ENCODE results near the gene ZNF710.

The ZNF710 gene

GRCh38 chr15:90037511-90037860 is 36.4 kb downstream of the ZNF710 start:
- H3K27ac ChIP-seq (ENCODE audit: insufficient read depth, low read depth, low read length, poor library complexity, severe bottlenecking): no peak overlapping the region
- WGBS, 2 experiments: 93 to 95% methylated on average over 5 of the region's 5 CpGs
- H3K27me3 ChIP-seq (ENCODE audit: control insufficient read depth, insufficient read depth, low read length, poor library complexity, severe bottlenecking): no peaks in the 10 kb centered on the region
- peaks cover 71% of the 10 kb centered on the region for H3K4me1 ChIP-seq (ENCODE audit: control insufficient read depth, insufficient read depth, low read length)
- no peak overlapping the region for H3K4me3 ChIP-seq (ENCODE audit: insufficient read depth, low read depth, low read length)
- H3K36me3 ChIP-seq (ENCODE audit: control insufficient read depth, insufficient read depth, low read length): no peaks in the 10 kb centered on the region
- no peaks in the 10 kb centered on the region for H3K9me3 ChIP-seq (ENCODE audit: control insufficient read depth, low read length)

- H3K9me3 ChIP-seq (ENCODE audit: control insufficient read depth, low read length): no peaks in the 10 kb centered on the region
- no peaks in the 10 kb centered on the region for H3K27me3 ChIP-seq (ENCODE audit: control insufficient read depth, insufficient read depth, low read length, poor library complexity, severe bottlenecking)
- H3K4me3 ChIP-seq (ENCODE audit: insufficient read depth, low read depth, low read length): no peak overlapping the region
- no peaks in the 10 kb centered on the region for H3K36me3 ChIP-seq (ENCODE audit: control insufficient read depth, insufficient read depth, low read length)
- no peak overlapping the region for H3K27ac ChIP-seq (ENCODE audit: insufficient read depth, low read depth, low read length, poor library complexity, severe bottlenecking)
- 87 to 90% methylated on average over 14 of the region's 14 CpGs for WGBS, 2 experiments
- peaks cover 77% of the 10 kb centered on the region for H3K4me1 ChIP-seq (ENCODE audit: control insufficient read depth, insufficient read depth, low read length)
These were observed 37.0 kb downstream of the ZNF710 start for GRCh38 chr15:90037961-90038631.

GRCh38 chr15:90038632-90039095 is 37.5 kb downstream of the ZNF710 start:
- H3K4me1 ChIP-seq (ENCODE audit: control insufficient read depth, insufficient read depth, low read length): peaks cover 78% of the 10 kb centered on the region
- no peaks in the 10 kb centered on the region for H3K9me3 ChIP-seq (ENCODE audit: control insufficient read depth, low read length)
- H3K27me3 ChIP-seq (ENCODE audit: control insufficient read depth, insufficient read depth, low read length, poor library complexity, severe bottlenecking): no peaks in the 10 kb centered on the region
- H3K4me3 ChIP-seq (ENCODE audit: insufficient read depth, low read depth, low read length): no peak overlapping the region
- H3K27ac ChIP-seq (ENCODE audit: insufficient read depth, low read depth, low read length, poor library complexity, severe bottlenecking): no peak overlapping the region
- 91 to 92% methylated on average over 3 of the region's 3 CpGs for WGBS, 2 experiments
- no peaks in the 10 kb centered on the region for H3K36me3 ChIP-seq (ENCODE audit: control insufficient read depth, insufficient read depth, low read length)

GRCh38 chr15:90039996-90040395 is 38.9 kb downstream of the ZNF710 start:
- H3K4me1 ChIP-seq (ENCODE audit: control insufficient read depth, insufficient read depth, low read length): peaks cover 78% of the 10 kb centered on the region
- H3K9me3 ChIP-seq (ENCODE audit: control insufficient read depth, low read length): no peaks in the 10 kb centered on the region
- no peak overlapping the region for H3K27ac ChIP-seq (ENCODE audit: insufficient read depth, low read depth, low read length, poor library complexity, severe bottlenecking)
- no peaks in the 10 kb centered on the region for H3K27me3 ChIP-seq (ENCODE audit: control insufficient read depth, insufficient read depth, low read length, poor library complexity, severe bottlenecking)
- no peaks in the 10 kb centered on the region for H3K36me3 ChIP-seq (ENCODE audit: control insufficient read depth, insufficient read depth, low read length)
- WGBS, 2 experiments: 90 to 92% methylated on average over 5 of the region's 5 CpGs
- no peak overlapping the region for H3K4me3 ChIP-seq (ENCODE audit: insufficient read depth, low read depth, low read length)

GRCh38 chr15:90040618-90041017 is 39.5 kb downstream of the ZNF710 start:
- H3K36me3 ChIP-seq (ENCODE audit: control insufficient read depth, insufficient read depth, low read length): no peaks in the 10 kb centered on the region
- peaks cover 76% of the 10 kb centered on the region for H3K4me1 ChIP-seq (ENCODE audit: control insufficient read depth, insufficient read depth, low read length)
- no peaks in the 10 kb centered on the region for H3K27me3 ChIP-seq (ENCODE audit: control insufficient read depth, insufficient read depth, low read length, poor library complexity, severe bottlenecking)
- no peak overlapping the region for H3K27ac ChIP-seq (ENCODE audit: insufficient read depth, low read depth, low read length, poor library complexity, severe bottlenecking)
- no peaks in the 10 kb centered on the region for H3K9me3 ChIP-seq (ENCODE audit: control insufficient read depth, low read length)
- H3K4me3 ChIP-seq (ENCODE audit: insufficient read depth, low read depth, low read length): no peak overlapping the region
- 85 to 88% methylated on average over 6 of the region's 6 CpGs for WGBS, 2 experiments

GRCh38 chr15:90042356-90042755 is 41.2 kb downstream of the ZNF710 start:
- Histone ChIP-seq H3K9me3 (ENCODE audit: control insufficient read depth, low read length) (no peaks in the 10 kb centered on the region), H3K36me3 (ENCODE audit: control insufficient read depth, insufficient read depth, low read length) (no peaks in the 10 kb centered on the region), H3K27ac (ENCODE audit: insufficient read depth, low read depth, low read length, poor library complexity, severe bottlenecking) (peak overlapping the region; percentile 83), H3K4me3 (ENCODE audit: insufficient read depth, low read depth, low read length) (no peak overlapping the region), H3K27me3 (ENCODE audit: control insufficient read depth, insufficient read depth, low read length, poor library complexity, severe bottlenecking) (no peaks in the 10 kb centered on the region), H3K4me1 (ENCODE audit: control insufficient read depth, insufficient read depth, low read length) (peaks cover 64% of the 10 kb centered on the region)
- WGBS, 2 experiments: 89 to 91% methylated on average over 12 of the region's 12 CpGs

- H3K27ac ChIP-seq (ENCODE audit: insufficient read depth, low read depth, low read length, poor library complexity, severe bottlenecking): peak overlapping the region; percentile 83
- no peaks in the 10 kb centered on the region for H3K27me3 ChIP-seq (ENCODE audit: control insufficient read depth, insufficient read depth, low read length, poor library complexity, severe bottlenecking)
- no peaks in the 10 kb centered on the region for H3K9me3 ChIP-seq (ENCODE audit: control insufficient read depth, low read length)
- H3K4me1 ChIP-seq (ENCODE audit: control insufficient read depth, insufficient read depth, low read length): peaks cover 59% of the 10 kb centered on the region
- no peak overlapping the region for H3K4me3 ChIP-seq (ENCODE audit: insufficient read depth, low read depth, low read length)
- 80% methylated on average over 27 of the region's 27 CpGs for WGBS, 2 experiments
- no peaks in the 10 kb centered on the region for H3K36me3 ChIP-seq (ENCODE audit: control insufficient read depth, insufficient read depth, low read length)
These were observed 41.8 kb downstream of the ZNF710 start for GRCh38 chr15:90042766-90043529.

- Histone ChIP-seq H3K4me1 (ENCODE audit: control insufficient read depth, insufficient read depth, low read length) (peaks cover 58% of the 10 kb centered on the region), H3K27ac (ENCODE audit: insufficient read depth, low read depth, low read length, poor library complexity, severe bottlenecking) (peak overlapping the region; percentile 83), H3K36me3 (ENCODE audit: control insufficient read depth, insufficient read depth, low read length) (no peaks in the 10 kb centered on the region), H3K27me3 (ENCODE audit: control insufficient read depth, insufficient read depth, low read length, poor library complexity, severe bottlenecking) (no peaks in the 10 kb centered on the region), H3K4me3 (ENCODE audit: insufficient read depth, low read depth, low read length) (no peak overlapping the region), H3K9me3 (ENCODE audit: control insufficient read depth, low read length) (no peaks in the 10 kb centered on the region)
- 11 to 19% methylated on average over 5 of the region's 5 CpGs for WGBS, 2 experiments
These were observed 42.4 kb downstream of the ZNF710 start for GRCh38 chr15:90043530-90044010.

GRCh38 chr15:90044191-90044590 is 43.1 kb downstream of the ZNF710 start:
- Histone ChIP-seq H3K4me1 (ENCODE audit: control insufficient read depth, insufficient read depth, low read length) (peaks cover 58% of the 10 kb centered on the region), H3K9me3 (ENCODE audit: control insufficient read depth, low read length) (no peaks in the 10 kb centered on the region), H3K27me3 (ENCODE audit: control insufficient read depth, insufficient read depth, low read length, poor library complexity, severe bottlenecking) (no peaks in the 10 kb centered on the region), H3K4me3 (ENCODE audit: insufficient read depth, low read depth, low read length) (no peak overlapping the region), H3K36me3 (ENCODE audit: control insufficient read depth, insufficient read depth, low read length) (no peaks in the 10 kb centered on the region), H3K27ac (ENCODE audit: insufficient read depth, low read depth, low read length, poor library complexity, severe bottlenecking) (peak overlapping the region; percentile 83)
- WGBS, 2 experiments: 91 to 92% methylated on average over 14 of the region's 14 CpGs

- peaks cover 64% of the 10 kb centered on the region for H3K4me1 ChIP-seq (ENCODE audit: control insufficient read depth, insufficient read depth, low read length)
- H3K27ac ChIP-seq (ENCODE audit: insufficient read depth, low read depth, low read length, poor library complexity, severe bottlenecking): no peak overlapping the region
- H3K27me3 ChIP-seq (ENCODE audit: control insufficient read depth, insufficient read depth, low read length, poor library complexity, severe bottlenecking): no peaks in the 10 kb centered on the region
- no peaks in the 10 kb centered on the region for H3K36me3 ChIP-seq (ENCODE audit: control insufficient read depth, insufficient read depth, low read length)
- H3K4me3 ChIP-seq (ENCODE audit: insufficient read depth, low read depth, low read length): no peak overlapping the region
- 80 to 82% methylated on average over 4 of the region's 4 CpGs for WGBS, 2 experiments
- no peaks in the 10 kb centered on the region for H3K9me3 ChIP-seq (ENCODE audit: control insufficient read depth, low read length)
These were observed 43.8 kb downstream of the ZNF710 start for GRCh38 chr15:90044916-90045371.
